HG03135 (cell line): ENCODE measurements around the gene GPS1.

Experiments
- ATAC-seq: cut with Tn5 transposase; IDR thresholded peaks from one replicate; pipeline ENCODE4 v1.9.1; 2021; ENCODE audit warnings: mild to moderate bottlenecking, moderate library complexity; ENCODE audit not compliant: unreplicated experiment

Gene GPS1

GRCh38 chr17:82051776-82052637, at the start of gene GPS1, which contains the start of gene RFNG:
GPS1 (plus strand) TSS chr17:82051898; CDS start chr17:82051932, 34 bp downstream.
RFNG (minus strand) TSS chr17:82051811; CDS start chr17:82051766, 45 bp downstream.
- ATAC-seq, result peak; percentile 53

- no peak for ATAC-seq
Measured at GRCh38 chr17:82003411-82004381, 48.0 kb upstream of the GPS1 start.

GRCh38 chr17:82004517-82005455, 46.9 kb upstream of the GPS1 start:
- no peak for ATAC-seq

GRCh38 chr17:82005701-82006348, 45.9 kb upstream of the GPS1 start:
- no peak for ATAC-seq

- ATAC-seq, result no peak
Measured at GRCh38 chr17:82006468-82007227, 45.0 kb upstream of the GPS1 start.

- ATAC-seq, result no peak
Measured at GRCh38 chr17:82007228-82007494, 44.5 kb upstream of the GPS1 start.

- no peak for ATAC-seq
Measured at GRCh38 chr17:82007495-82008257, 44.0 kb upstream of the GPS1 start.

GRCh38 chr17:82008258-82008940, 43.3 kb upstream of the GPS1 start:
- no peak for ATAC-seq

- ATAC-seq, result no peak
Measured at GRCh38 chr17:82008941-82009405, 42.7 kb upstream of the GPS1 start.

- ATAC-seq, result no peak
Measured at GRCh38 chr17:82009413-82009812, 42.3 kb upstream of the GPS1 start.

- no peak for ATAC-seq
Measured at GRCh38 chr17:82010575-82011525, 40.8 kb upstream of the GPS1 start.

- ATAC-seq, result no peak
Measured at GRCh38 chr17:82011617-82012187, 40.0 kb upstream of the GPS1 start.

- ATAC-seq, result no peak
Measured at GRCh38 chr17:82012261-82012639, 39.4 kb upstream of the GPS1 start.

- ATAC-seq, result no peak
Measured at GRCh38 chr17:82012640-82013295, 38.9 kb upstream of the GPS1 start.

GRCh38 chr17:82013341-82013740, 38.4 kb upstream of the GPS1 start:
- no peak for ATAC-seq

- no peak for ATAC-seq
Measured at GRCh38 chr17:82013772-82014321, 37.9 kb upstream of the GPS1 start.
